ENCODE results near the gene KIF5B.

KIF5B gene

GRCh38 chr10:32095116-32095733 lies 39.0 kb upstream of the KIF5B start:
- no peak overlapping the region for H3K4me3 ChIP-seq (ENCODE audit: low read depth, low read length)
- TF ChIP-seq, protein P1, sequence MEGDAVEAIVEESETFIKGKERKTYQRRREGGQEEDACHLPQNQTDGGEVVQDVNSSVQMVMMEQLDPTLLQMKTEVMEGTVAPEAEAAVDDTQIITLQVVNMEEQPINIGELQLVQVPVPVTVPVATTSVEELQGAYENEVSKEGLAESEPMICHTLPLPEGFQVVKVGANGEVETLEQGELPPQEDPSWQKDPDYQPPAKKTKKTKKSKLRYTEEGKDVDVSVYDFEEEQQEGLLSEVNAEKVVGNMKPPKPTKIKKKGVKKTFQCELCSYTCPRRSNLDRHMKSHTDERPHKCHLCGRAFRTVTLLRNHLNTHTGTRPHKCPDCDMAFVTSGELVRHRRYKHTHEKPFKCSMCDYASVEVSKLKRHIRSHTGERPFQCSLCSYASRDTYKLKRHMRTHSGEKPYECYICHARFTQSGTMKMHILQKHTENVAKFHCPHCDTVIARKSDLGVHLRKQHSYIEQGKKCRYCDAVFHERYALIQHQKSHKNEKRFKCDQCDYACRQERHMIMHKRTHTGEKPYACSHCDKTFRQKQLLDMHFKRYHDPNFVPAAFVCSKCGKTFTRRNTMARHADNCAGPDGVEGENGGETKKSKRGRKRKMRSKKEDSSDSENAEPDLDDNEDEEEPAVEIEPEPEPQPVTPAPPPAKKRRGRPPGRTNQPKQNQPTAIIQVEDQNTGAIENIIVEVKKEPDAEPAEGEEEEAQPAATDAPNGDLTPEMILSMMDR (IDR thresholded peaks at IDR 0.05; ENCODE audit: borderline replicate concordance, insufficient read depth, low read depth, low read length), result no peak

GRCh38 chr10:32093650-32094049 lies 37.4 kb upstream of the KIF5B start:
- H3K4me3 ChIP-seq (ENCODE audit: low read depth, low read length), result no peak overlapping the region
- TF ChIP-seq, protein P1 (IDR thresholded peaks at IDR 0.05; ENCODE audit: borderline replicate concordance, insufficient read depth, low read depth, low read length), result no peak

DNA sequence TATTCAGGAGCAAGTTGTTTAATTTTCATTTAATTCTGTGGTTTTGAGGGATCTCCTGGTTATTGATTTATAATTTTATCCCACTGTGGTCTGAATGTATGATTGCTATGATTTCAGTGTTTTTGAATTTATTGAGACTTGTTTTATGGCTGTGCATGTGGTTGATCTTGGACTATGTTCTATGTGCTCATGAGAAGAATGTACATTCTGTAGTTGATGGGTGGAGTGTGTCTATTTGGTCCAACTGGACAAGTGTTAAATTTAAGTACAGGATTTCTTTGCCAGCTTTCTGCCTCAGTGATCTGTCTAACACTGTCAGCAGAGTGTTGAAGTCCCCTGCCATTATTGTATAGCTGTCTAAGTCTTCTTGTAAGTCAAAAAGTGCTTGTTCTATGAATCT lies 34.8 kb upstream of the KIF5B start:
- TF ChIP-seq, protein P1 (IDR thresholded peaks at IDR 0.05; ENCODE audit: borderline replicate concordance, insufficient read depth, low read depth, low read length), result no peak
- H3K4me3 ChIP-seq (ENCODE audit: low read depth, low read length), result no peak overlapping the region

- TF ChIP-seq, protein P1 (IDR thresholded peaks at IDR 0.05; ENCODE audit: borderline replicate concordance, insufficient read depth, low read depth, low read length), result no peak
- no peak overlapping the region for H3K4me3 ChIP-seq (ENCODE audit: low read depth, low read length)
These were observed 28.1 kb upstream of the KIF5B start for GRCh38 chr10:32084185-32084851.

DNA sequence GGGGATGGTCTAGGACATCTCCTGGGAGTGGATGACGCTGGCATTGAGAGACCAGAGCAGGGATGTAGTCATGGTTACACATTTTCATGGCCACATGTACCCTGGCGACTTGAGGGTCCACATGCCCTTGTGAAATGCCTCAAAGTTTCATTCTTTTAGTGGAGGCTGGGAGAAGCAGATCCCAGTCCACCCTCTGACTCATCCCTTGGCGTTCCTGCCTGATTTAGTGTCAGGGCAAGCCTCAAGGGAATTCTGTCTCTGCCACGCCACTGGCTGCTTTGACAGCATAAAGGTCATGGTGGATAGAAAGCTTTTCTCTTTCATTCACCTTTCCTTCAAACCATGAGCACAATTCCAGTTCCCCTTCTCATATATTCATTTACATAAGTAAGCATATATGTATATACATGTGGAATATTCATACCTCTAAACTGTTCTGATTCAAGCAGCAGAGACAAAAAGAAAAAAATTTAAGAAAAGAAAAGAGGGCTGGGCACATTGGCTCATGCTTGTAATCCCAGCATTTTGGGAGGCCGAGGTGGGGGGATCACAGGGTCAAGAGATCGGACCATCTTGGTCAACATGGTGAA lies 21.8 kb upstream of the KIF5B start:
- TF ChIP-seq, protein P1 (IDR thresholded peaks at IDR 0.05; ENCODE audit: borderline replicate concordance, insufficient read depth, low read depth, low read length), result no peak

GRCh38 chr10:32073659-32074058 lies 17.4 kb upstream of the KIF5B start:
- H3K4me3 ChIP-seq (ENCODE audit: low read depth, low read length), result no peak overlapping the region
- TF ChIP-seq, protein P1 (IDR thresholded peaks at IDR 0.05; ENCODE audit: borderline replicate concordance, insufficient read depth, low read depth, low read length), result no peak

More for the DNA sequence above, 21.8 kb upstream of the KIF5B start:
- H3K4me3 ChIP-seq (ENCODE audit: low read depth, low read length), result no peak overlapping the region

GRCh38 chr10:32073128-32073527 lies 16.9 kb upstream of the KIF5B start:
- TF ChIP-seq, protein P1 (IDR thresholded peaks at IDR 0.05; ENCODE audit: borderline replicate concordance, insufficient read depth, low read depth, low read length), result no peak
- H3K4me3 ChIP-seq (ENCODE audit: low read depth, low read length), result no peak overlapping the region
